HUES6 (cell line): ENCODE data around the gene CST4.
"Not testable (repeated sequence)": the region's sequence is repeated elsewhere in the genome, so short reads cannot be mapped to it uniquely, and the experiment has no call there.

Experiments used
- H3K27ac ChIP-seq: 2 replicates; pipeline ENCODE4 v1.7.0; 2013; ENCODE audit warnings: low read depth, mild to moderate bottlenecking, low read length, inconsistent platforms
- H3K27me3 ChIP-seq: 2 replicates; pipeline ENCODE4 v1.6.1; 2013; ENCODE audit warnings: low read length; ENCODE audit not compliant: control insufficient read depth, insufficient read depth
- H3K36me3 ChIP-seq: 2 replicates; pipeline ENCODE4 v1.6.1; 2013; ENCODE audit warnings: low read length; ENCODE audit not compliant: control insufficient read depth, insufficient read depth
- H3K4me1 ChIP-seq: 2 replicates; pipeline ENCODE4 v1.6.1; 2013; ENCODE audit warnings: low read length; ENCODE audit not compliant: control insufficient read depth, insufficient read depth
- H3K4me3 ChIP-seq: 2 replicates; pipeline ENCODE4 v1.5.1; 2013; ENCODE audit warnings: low read depth, low read length
- H3K9ac ChIP-seq: one replicate; pipeline ENCODE4 v1.6.1; 2013; ENCODE audit warnings: mild to moderate bottlenecking, low read length
- H3K9me3 ChIP-seq: 2 replicates; pipeline ENCODE4 v1.6.1; 2013; ENCODE audit warnings: low read depth, low read length; ENCODE audit not compliant: control insufficient read depth, insufficient read depth

Gene CST4

GRCh38 chr20:23661002-23661429 lies 27.8 kb downstream of the CST4 start:
- H3K36me3 ChIP-seq, result no peaks in the 10 kb centered on the region
- H3K4me3 ChIP-seq, result no peak overlapping the region
- no peaks in the 10 kb centered on the region for H3K27me3 ChIP-seq
- peaks cover 3% of the 10 kb centered on the region; the same call in 1 of the 2 replicates for H3K4me1 ChIP-seq
- no peak overlapping the region for H3K27ac ChIP-seq
- H3K9me3 ChIP-seq, result no peaks in the 10 kb centered on the region
- no peak overlapping the region for H3K9ac ChIP-seq

GRCh38 chr20:23659989-23660837 lies 28.6 kb downstream of the CST4 start:
- H3K9ac ChIP-seq, result no peak overlapping the region
- no peaks in the 10 kb centered on the region for H3K36me3 ChIP-seq
- H3K4me1 ChIP-seq, result peaks cover 5% of the 10 kb centered on the region; the same call in 1 of the 2 replicates
- H3K27ac ChIP-seq, result no peak overlapping the region
- no peaks in the 10 kb centered on the region for H3K9me3 ChIP-seq
- H3K4me3 ChIP-seq, result no peak overlapping the region
- H3K27me3 ChIP-seq, result no peaks in the 10 kb centered on the region

GRCh38 chr20:23659610-23659988 lies 29.2 kb downstream of the CST4 start:
- H3K27me3 ChIP-seq, H3K4me1 ChIP-seq, H3K27ac ChIP-seq, H3K9ac ChIP-seq, H3K9me3 ChIP-seq, H3K4me3 ChIP-seq, H3K36me3 ChIP-seq: not testable (repeated sequence)

GRCh38 chr20:23658989-23659609 lies 29.7 kb downstream of the CST4 start:
- H3K4me1 ChIP-seq, result peaks cover 5% of the 10 kb centered on the region; the same call in 1 of the 2 replicates
- no peaks in the 10 kb centered on the region for H3K36me3 ChIP-seq
- H3K27ac ChIP-seq, result no peak overlapping the region
- no peak overlapping the region for H3K9ac ChIP-seq
- H3K4me3 ChIP-seq, result no peak overlapping the region
- H3K27me3 ChIP-seq, result no peaks in the 10 kb centered on the region
- H3K9me3 ChIP-seq, result no peaks in the 10 kb centered on the region

GRCh38 chr20:23658336-23658735 lies 30.5 kb downstream of the CST4 start:
- Histone ChIP-seq H3K4me3 (no peak overlapping the region), H3K36me3 (no peaks in the 10 kb centered on the region), H3K4me1 (peaks cover 5% of the 10 kb centered on the region; the same call in 1 of the 2 replicates), H3K27me3 (no peaks in the 10 kb centered on the region), H3K9me3 (no peaks in the 10 kb centered on the region), H3K27ac (no peak overlapping the region), H3K9ac (no peak overlapping the region)

- Histone ChIP-seq H3K9me3 (no peaks in the 10 kb centered on the region), H3K36me3 (no peaks in the 10 kb centered on the region), H3K9ac (no peak overlapping the region), H3K27ac (no peak overlapping the region), H3K27me3 (no peaks in the 10 kb centered on the region), H3K4me1 (peaks cover 5% of the 10 kb centered on the region; the same call in 1 of the 2 replicates), H3K4me3 (no peak overlapping the region)
Measured at GRCh38 chr20:23657202-23657601, 31.6 kb downstream of the CST4 start.

GRCh38 chr20:23656372-23656771 lies 32.5 kb downstream of the CST4 start:
- H3K27me3 ChIP-seq, result no peaks in the 10 kb centered on the region
- no peaks in the 10 kb centered on the region for H3K9me3 ChIP-seq
- no peak overlapping the region for H3K27ac ChIP-seq
- peaks cover 5% of the 10 kb centered on the region; the same call in 1 of the 2 replicates for H3K4me1 ChIP-seq
- H3K4me3 ChIP-seq, result no peak overlapping the region
- no peaks in the 10 kb centered on the region for H3K36me3 ChIP-seq
- H3K9ac ChIP-seq, result no peak overlapping the region

GRCh38 chr20:23655491-23656211 lies 33.2 kb downstream of the CST4 start:
- H3K9me3 ChIP-seq, result no peaks in the 10 kb centered on the region
- no peaks in the 10 kb centered on the region for H3K36me3 ChIP-seq
- no peaks in the 10 kb centered on the region for H3K27me3 ChIP-seq
- H3K4me1 ChIP-seq, result peaks cover 5% of the 10 kb centered on the region; the same call in 1 of the 2 replicates
- no peak overlapping the region for H3K27ac ChIP-seq
- H3K4me3 ChIP-seq, result no peak overlapping the region
- H3K9ac ChIP-seq, result no peak overlapping the region

- Histone ChIP-seq H3K9ac (no peak overlapping the region), H3K4me3 (no peak overlapping the region), H3K36me3 (no peaks in the 10 kb centered on the region), H3K27me3 (no peaks in the 10 kb centered on the region), H3K27ac (no peak overlapping the region), H3K4me1 (0 out of 2 replicates have a peak, but pooled peaks cover 5% of the 10 kb centered on the region), H3K9me3 (no peaks in the 10 kb centered on the region)
Measured at GRCh38 chr20:23654717-23655116, 34.1 kb downstream of the CST4 start.

GRCh38 chr20:23654000-23654399 lies 34.8 kb downstream of the CST4 start:
- H3K9ac ChIP-seq, result no peak overlapping the region
- H3K4me1 ChIP-seq, result 0 out of 2 replicates have a peak, but pooled peaks cover 5% of the 10 kb centered on the region
- H3K9me3 ChIP-seq, result no peaks in the 10 kb centered on the region
- no peak overlapping the region for H3K4me3 ChIP-seq
- H3K27ac ChIP-seq, result no peak overlapping the region
- no peaks in the 10 kb centered on the region for H3K36me3 ChIP-seq
- H3K27me3 ChIP-seq, result no peaks in the 10 kb centered on the region
